DMS153 treated with DMSO at 0.1 percent for 48 hours (cell line): ENCODE data around the gene NPLOC4.
"Not testable (repeated sequence)": the region's sequence is repeated elsewhere in the genome, so short reads cannot be mapped to it uniquely, and the experiment has no call there.

ENCODE experiments used
- DNase-seq: peaks from one replicate; lab custom pipeline; 2025; ENCODE audit not compliant: unreplicated experiment; lab: John Stamatoyannopoulos, UW

The NPLOC4 gene

DNA sequence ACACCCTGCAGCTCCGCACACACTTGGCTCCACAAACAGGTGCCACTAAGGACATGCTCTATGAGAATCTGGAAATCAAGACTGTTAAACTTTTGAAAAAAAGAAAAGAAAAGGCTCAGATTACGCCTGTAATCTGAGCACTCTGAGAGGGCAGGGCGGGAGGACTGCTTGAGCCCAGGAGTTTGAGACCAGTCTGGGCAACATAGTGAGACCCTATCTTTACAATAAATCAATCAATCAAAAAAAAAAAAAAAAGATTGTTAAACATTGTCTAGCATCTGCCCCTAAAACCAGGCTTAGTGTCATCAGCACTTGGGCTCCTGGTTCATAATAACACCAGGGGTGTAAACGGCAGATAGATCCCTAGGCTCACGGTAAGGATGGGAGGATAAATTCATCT is 47.3 kb downstream of the NPLOC4 start:
- no peak for DNase-seq

DNA sequence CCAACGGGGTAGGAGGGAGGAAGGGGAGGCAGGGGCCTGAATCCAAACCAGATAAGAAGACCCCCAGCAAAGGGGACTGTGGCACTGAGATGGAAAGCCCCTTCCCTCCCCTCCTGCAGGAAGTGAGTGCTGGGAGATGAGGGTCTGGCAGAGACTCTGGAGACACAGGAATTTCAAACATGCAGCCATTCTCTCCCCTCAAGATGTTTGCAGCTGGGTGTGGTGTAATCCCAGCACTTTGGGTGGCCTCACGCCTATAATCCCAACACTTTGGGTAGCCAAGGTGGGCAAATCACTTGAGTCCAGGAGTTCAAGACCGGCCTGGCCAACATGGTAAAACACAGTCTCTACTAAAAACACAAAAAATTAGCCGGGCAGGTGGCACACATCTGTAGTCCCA is 50.8 kb downstream of the NPLOC4 start:
- DNase-seq: no peak

DNA sequence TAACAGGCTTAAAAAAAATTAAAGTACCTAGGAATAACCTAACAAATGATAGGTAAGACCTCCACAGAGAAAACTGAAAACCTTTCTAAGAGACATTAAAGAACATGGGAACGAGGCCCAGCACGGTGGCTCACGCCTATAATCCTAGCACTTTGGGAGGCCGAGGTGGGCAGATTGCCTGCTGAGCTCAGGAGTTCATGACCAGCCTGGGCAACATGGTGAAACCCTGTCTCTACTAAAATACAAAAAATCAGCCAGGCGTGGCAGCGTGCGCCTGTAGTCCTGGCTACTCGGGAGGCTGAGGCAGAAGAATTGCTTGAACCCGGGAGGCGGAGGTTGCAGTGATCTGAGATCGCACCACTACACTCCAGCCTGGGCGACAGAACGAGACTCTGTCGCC is 52.1 kb downstream of the NPLOC4 start:
- not testable (repeated sequence) for DNase-seq

DNA sequence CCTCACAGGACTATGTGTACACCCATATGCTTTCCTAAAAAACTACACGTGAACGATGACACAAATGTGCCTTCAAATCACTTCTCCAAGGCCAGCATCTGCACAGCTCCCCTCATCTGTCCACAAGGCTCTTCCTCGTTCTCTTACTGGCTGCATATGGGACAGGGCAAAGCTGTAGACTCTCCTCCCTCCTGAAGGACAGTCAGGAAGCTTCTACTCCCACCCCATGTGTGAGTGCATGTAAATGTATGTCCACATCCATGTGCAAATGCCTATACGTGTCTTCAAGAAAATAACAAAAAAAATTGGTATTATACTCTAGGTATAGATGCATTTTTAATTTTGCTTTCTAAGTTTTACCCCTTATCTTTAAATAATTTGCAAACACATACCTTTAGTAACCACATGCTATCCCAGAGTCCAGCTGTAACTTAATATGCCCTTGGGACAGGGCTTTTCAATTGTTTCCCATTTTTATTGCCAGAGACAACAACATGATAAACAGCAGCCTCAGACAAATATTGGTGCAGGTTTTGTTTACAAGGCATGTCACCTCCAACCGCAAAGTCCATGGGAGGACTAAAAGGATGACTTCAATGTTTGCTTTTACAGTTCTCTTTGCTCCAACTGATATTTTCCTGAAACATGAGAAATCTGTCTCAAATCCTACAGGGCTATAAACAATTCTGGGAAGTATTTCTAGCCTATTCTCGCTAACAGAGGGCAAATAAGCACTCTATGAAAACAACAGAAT is 53.1 kb downstream of the NPLOC4 start:
- no peak for DNase-seq

DNA sequence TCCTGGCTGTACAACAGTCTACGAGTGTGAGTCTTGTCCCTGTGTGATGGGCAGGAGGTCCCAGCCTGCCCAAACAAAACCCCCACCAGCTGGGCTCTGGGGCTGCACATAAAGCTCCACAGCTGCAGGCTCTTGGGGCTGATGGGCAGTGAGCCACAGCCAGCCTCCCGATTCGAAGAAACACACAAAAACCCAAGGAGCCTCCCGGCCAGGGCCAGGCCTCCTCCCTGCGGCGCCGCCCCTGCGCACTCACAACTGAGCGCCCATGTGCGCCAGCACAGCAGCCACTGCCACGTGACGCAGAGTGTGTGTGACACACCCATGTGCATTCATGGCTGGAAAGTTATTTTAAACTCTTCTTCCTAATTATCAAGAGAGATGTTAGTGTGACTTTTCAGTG is 54.2 kb downstream of the NPLOC4 start:
- no peak for DNase-seq

DNA sequence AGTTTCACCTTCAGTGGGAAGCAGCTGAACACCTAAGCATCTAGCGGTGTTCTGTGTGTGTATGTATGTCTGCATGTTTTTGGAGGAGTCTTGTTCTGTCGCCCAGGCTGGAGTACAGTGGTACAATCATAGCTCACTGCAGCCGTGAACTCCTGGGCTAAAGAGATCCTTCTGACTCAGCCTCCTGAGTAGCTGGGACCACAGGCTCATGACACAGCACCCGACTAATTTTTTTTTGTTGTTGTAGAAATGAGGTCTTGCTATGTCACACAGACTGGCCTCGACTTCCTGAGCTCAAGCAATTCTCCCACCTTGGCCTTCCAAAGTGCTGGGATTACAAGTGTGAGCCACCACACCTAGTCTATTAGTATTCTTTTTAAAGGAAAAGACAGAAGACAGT is 54.6 kb downstream of the NPLOC4 start:
- DNase-seq: no peak

DNA sequence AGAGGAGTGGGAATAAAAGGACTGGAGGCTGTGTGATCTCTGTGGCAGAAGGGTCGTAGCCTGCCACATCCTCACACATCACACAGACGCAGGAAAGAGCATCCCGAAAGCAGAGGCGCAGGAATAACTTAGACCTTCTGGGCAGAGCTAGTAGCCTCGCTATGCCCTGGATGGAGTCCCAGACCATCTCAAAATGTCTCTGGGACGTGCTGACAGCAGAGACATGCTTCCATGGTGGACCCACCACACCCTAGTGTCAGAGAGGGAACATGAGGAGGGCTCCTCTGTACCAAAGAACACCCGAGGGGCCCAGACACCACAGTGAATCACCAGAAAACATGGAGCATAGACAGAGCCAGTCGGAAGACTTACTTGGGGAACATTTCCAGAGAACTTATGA is 55.2 kb downstream of the NPLOC4 start:
- DNase-seq: no peak

DNA sequence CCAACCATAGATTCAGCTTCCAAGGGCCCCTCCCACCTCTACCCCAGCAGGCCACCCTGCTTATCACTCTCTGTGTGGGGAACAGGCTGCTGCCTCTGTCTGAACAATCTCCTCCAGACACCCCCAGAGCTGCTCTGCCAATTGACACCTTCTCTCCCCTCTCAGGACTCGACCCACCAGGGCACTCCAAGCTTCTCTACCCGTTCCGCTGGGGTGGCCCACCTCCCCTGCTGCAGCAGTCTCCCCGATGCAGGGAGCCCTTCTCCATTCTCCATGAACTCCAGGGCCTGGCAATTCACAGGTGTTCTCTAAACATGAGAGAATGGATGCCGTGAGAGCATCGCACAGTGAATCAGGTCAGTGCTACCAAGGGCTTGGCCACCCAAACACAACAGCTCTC is 56.4 kb downstream of the NPLOC4 start:
- DNase-seq: no peak

DNA sequence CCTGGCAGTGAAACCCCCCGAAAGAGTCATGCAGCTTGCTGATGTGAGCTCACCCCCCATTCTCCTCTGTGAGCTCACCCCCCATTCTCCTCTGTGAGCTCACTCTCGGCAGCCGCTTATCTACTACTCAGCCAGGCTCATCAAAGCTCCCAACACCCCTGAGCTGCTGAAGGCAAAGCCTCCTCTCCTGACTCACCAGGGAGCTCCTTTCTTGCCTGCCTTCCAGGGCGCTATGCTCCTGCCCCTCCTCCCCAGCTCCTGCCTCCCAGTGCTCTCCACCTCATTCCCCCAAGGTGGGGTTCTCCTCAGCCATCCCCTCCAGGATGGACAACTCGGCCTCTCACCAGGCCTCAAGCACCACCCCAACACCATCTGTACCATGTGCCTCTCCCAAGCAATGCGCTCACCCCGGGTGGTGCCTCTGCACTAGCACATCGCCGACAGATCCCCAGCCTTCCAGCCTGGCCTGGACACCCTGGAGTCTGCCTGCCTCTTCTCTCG is 57.0 kb downstream of the NPLOC4 start:
- no peak for DNase-seq

DNA sequence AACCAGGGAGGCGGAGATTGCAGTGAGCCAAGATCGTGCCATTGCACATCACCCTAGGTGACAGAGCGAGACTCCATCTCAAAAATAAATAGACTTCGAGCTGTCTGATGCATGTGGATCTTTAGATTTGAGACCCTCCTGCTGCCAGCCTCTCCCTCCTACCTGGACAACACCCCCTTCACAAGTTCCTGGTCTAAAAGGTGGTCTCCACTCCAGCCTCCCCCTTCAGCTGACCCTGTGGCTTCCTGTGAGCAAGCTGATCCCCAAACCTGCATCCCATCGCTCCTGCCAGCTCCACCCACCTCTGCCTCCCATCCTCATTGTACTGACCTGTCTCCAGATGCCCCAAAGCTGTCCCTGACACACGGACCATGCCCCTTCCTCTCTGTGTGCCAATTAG is 57.6 kb downstream of the NPLOC4 start:
- DNase-seq: no peak

DNA sequence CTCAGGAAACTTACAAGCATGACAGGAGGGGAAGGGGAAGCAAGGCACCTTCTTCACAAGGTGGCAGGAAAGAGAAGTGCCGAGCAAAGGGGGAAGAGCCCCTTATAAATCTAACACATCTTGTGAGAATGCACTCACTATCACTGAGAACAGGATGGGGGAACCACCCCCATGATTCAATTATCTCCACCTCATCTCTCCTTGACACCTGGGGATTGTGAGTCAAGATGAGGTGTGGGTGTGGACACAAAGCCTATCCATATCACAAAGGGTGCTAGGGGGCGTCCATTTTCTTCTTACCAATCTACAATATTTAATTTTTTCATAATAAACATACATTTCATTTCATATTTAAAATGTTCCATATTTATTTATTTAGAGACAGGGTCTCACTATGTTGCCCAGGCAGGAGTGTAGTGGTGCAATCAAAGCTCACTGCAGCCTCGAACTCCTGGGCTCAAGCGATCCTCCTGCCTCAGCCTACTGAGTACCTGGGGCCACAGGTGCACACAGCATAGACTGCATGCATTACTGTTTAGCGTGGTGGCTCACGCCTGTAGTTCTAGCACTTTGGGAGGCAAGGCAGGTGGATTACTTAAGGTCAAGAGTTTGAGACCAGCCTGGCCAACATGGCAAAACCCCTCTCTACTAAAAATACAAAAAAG is 58.2 kb downstream of the NPLOC4 start:
- no peak for DNase-seq

DNA sequence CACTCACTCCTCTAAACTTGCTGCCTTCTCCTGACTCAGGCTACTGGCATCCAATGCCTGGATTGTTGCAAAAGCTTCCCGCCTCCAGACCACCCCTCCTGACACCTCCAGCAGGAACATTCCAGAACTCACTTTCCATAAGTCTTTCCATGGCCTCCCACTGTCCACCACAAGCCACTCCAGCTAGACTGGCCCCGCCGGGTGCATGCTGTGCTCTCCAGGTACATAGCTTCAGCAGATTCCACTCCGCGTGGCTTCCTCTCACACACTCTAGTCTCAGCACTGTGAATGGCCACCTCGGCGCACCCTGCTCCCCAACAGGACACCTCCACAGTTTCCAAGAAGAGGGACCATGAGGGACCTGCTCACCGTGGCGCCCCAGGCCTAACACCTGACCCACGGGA is 58.9 kb downstream of the NPLOC4 start:
- DNase-seq: no peak

DNA sequence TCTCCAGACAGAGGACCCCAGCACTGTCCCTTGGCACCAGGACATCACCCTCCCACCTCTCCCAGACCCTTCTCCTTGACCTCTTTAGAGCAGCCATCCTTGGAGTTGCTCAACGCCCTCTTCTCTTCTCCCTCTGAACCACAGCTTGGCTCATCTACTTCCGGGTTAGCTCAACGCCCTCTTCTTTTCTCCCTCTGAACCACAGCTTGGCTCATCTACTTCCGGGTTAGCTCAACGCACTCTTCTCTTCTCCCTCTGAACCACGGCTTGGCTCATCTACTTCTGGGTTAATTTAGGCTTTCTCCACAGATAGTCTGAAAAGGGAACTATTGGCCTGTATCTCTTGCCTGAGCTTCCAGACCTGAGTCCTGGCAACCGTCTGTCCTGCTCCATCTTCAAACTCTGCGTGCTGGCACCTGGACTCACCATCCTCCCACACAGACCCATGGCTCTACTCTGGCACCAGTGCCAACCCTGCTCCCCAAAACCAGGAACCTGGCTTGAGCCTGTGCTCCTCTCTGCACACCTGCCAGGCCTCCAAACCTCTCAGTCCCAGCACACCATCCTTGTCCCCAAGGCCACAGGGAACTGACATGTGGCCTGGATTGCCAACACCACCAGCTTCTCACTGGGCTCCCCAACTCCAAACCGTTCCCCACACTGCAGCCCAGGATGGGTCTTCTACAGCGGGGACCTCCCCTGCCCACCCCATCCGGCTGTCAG is 59.5 kb downstream of the NPLOC4 start:
- DNase-seq: no peak

DNA sequence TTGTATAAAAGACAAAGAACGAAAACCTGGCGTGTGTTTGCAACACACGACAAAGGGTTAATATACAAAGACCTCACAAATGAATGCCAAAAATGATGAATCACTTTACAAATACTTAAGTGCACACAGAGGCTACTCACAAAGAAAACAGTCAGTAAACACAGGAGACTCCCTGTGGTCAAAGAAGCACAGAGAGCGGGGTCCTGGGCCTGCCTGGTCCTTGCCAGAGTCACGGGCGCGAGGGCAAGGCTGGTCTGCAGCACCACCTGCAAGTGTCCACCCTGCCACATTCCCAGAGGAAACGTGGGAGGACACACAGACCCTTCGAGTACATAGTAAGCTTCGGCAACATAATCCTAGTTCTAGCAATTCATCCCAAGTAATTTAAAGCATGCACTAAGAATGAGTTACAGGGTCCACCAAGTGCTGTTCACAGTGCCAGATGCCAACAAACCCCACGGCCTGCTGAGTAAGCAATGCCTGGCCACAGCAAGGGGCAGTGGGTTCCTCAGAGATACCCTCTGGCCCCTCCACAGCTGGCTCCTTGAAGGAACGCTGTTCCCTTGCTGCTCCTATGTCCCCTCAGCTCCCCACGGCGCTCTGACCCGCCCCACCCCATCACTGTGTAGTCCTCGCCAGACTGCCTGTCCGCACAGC is 60.2 kb downstream of the NPLOC4 start:
- DNase-seq: no peak

DNA sequence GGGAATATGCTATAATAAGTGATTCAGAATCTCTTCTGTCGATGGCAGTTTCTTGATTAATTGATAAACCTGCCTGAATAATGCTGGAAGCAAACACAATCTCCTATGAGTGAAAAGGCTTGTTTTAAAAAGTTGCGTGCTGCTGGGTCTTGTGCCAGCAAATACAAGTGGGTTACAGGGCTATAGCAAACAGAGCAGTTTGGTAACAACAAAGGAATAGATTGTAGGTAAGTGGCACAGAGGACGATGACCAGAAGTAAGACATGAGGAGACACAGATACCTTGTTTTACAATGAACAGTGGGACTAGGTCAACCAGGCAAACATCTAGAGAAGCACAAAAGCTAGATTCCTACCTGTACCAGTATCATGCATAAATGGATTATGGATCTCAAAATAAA is 61.1 kb downstream of the NPLOC4 start:
- no peak for DNase-seq

DNA sequence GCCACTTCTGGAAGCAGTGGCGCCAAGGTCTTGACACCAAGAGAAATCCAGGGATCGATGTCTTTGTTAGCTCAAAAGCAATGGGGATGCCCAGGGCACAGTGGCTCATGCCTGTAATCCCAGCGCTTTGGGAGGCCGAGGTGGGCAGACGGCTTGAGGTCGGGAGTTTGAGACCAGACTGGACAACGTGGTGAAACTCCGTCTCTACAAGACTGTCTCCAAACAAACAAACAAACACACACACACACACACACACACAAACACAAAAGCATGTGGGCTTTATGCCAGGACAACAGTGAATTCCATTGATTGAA is 62.3 kb downstream of the NPLOC4 start:
- DNase-seq: no peak

DNA sequence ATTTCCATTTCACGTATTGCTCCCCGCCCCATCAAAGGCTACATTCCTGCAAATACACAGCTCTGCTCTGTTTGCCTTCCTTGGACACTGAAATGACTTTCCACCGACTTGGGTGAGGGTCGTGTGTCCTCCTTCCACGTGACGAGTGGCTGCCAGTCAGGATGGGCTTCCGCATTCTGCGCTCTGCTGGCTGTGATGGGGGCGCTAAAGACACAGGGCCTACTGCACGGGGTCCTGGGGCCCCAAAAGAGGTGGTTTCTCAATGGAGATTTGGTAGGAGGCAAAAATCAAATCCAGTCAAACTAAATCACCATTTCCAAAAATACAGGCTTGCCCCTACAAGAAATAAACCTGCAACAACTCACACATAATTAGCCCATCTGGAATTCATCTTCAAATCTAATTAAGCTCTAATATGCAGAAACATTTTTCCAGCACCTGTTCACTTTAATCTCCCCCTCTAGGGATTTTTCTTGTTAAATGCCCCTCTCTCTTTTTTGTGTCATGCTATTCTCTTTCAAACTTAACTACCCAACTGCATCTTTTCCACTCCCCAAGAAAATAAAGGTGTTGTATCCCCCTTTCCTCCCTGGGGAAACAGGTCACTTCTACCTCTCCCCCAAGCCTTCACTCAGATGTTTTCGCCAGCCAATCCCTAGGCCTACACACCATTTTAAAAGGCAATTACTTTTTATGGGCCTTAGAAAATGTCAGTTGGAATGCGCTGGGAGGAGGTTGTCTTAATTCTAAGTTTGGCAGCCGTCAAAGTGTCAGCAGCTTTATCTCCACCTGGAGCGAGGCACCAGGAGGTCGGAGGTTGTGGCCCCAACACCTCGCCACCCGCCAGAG is 62.9 kb downstream of the NPLOC4 start:
- DNase-seq: no peak

DNA sequence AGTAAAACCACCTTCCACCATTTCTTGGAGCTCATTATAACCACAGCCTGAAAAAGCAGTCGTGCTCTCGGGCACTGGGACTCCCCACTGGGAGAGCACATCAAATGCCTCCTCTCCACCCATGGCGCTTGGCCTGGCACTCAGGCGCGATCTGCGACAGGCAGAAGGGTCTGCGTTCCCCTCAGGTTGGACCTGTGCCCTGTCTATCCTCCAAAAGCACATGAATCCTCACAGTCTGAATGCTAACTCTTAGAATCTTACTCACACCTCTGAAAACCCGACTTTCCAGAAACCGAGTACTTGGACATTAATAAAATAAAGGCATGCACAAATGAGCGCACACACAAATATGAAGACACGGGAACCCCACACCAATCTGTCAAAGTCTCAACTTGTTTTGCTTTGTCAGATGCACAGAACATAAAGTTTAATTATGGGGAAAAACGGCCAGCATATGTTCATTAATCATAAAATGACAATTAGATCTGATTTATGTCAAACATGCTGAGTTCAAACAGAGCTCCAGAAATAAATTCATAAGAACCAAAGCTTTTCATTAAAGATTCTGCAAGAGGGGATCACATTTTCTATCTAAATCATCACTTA is 64.2 kb downstream of the NPLOC4 start:
- DNase-seq: no peak

DNA sequence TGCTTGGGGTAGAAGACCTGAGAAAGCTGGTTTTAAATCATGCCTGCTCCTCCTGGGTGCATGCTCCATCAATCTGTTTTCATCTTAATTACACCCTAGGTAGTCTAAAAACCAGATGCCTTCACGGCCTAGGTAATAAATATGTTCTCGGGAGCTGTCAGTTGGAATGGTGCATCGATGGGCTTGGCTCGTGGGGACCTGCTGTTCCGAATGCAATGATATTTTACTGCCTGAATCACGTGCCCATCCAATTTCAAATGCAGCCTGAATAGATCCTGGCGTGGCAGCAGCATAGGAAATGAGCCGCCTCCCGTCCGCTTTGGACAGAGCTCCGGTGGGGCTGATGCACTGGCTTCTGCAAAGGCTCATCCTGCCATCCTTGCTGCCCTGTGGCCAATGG is 65.9 kb downstream of the NPLOC4 start:
- DNase-seq: no peak

DNA sequence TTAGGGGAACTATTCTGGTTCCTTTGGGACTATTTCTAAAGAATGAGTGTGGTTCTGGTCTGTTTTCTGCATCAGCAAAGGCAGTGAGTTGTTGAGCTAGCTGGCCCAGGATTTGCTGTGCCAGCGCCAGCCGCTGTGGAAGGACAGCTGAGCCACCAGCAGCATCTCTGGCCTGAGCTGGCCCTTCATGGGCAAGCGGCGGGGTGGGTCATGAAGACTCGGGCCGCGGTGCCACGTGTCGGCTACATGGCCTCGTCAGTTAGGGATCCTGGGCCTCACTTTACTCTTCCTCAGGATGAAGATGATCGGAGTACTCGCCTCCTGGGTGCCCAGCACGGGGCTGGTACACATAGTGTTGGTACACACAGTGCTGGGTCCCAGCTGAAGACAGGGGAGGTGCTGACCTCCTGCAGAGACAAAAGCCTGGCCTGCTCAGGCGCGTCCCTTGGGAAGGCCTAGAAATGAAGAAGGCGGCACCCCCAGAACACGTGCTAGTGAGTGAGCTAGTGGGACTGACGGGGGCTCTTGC is 66.9 kb downstream of the NPLOC4 start:
- no peak for DNase-seq
